ENCODE data around the gene NCAPG2. TPM values are rescaled to one million over a fixed set of nuclear protein-coding genes. Genes with fewer than 3 reads are reported as not detected.

Gene NCAPG2
- polyA plus RNA-seq, 1 of the 3 experiments (the other 2 are of a cell fraction): 25.0 TPM

GRCh38 chr7:158750702-158751101 lies 46.1 kb upstream of the NCAPG2 start:
- ChIA-PET POLR2A (interaction anchor here (0.5 kb wide), 1 partner anchor 181 kb away, joined by 3 read pairs; no protein-coding TSS in a partner anchor), CTCF (interaction anchor here (1.0 to 1.9 kb wide), 3 partner anchors 14 to 134 kb away, joined by 3 to 4 read pairs (median 3); no protein-coding TSS in a partner anchor)
- TF ChIP-seq RFX5 (IDR thresholded peaks at IDR 0.05; ENCODE audit: low read length) (no peak), MEF2A (IDR thresholded peaks at IDR 0.05; ENCODE audit: borderline replicate concordance, low read depth) (no peak), EP300 (IDR thresholded peaks at IDR 0.05; ENCODE audit: borderline replicate concordance in 1 of 2, low read depth in 1 of 2, low read length in 1 of 2) (no peak), FOXJ3 (CRISPR knock-in tag; IDR thresholded peaks at IDR 0.05) (no peak), RXRA (IDR thresholded peaks at IDR 0.05; ENCODE audit: borderline replicate concordance, low read depth) (no peak), YY1 (IDR thresholded peaks at IDR 0.05; ENCODE audit: low read depth) (no peak), ELF1 (IDR thresholded peaks at IDR 0.05) (no peak), CTCF (IDR thresholded peaks at IDR 0.05) (no peak), JUND (IDR thresholded peaks at IDR 0.05) (no peak)
- Histone ChIP-seq H4K20me1 (ENCODE audit: insufficient read depth) (no peaks in the 10 kb centered on the region), H3K4me1 (ENCODE audit: control insufficient read depth in 1 of 2, insufficient read depth in 2 of 2, low read depth in 1 of 2, low read length in 1 of 2) (no peaks in the 10 kb centered on the region), H3K9ac (no peak overlapping the region), H3K9me3 (no peaks in the 10 kb centered on the region), H3K4me2 (no peak overlapping the region), H3K36me3 (replicated peaks in 1 of 2; ENCODE audit: control insufficient read depth in 1 of 2, insufficient read depth in 2 of 2, low read length in 1 of 2) (peaks cover 31 to 81% of the 10 kb centered on the region in 2 experiments), H3K4me3 (ENCODE audit: low read depth in 2 of 2, low read length in 1 of 2) (no peak overlapping the region), H3K9me2 (no peaks in the 10 kb centered on the region), H3K79me2 (ENCODE audit: insufficient read depth) (no peaks in the 10 kb centered on the region), H3K27ac (ENCODE audit: low read depth in 2 of 2, low read length in 1 of 2) (no peak overlapping the region), H2AFZ (ENCODE audit: low read depth) (no peak overlapping the region), H3F3A (replicated peaks; ENCODE audit: insufficient read depth) (no peaks in the 10 kb centered on the region), H3K27me3 (ENCODE audit: insufficient read depth) (no peaks in the 10 kb centered on the region)
- DNase-seq: no peak
- WGBS (ENCODE audit: low lambda C conversion rate): 97% methylated on average over 3 of the region's 3 CpGs

DNA sequence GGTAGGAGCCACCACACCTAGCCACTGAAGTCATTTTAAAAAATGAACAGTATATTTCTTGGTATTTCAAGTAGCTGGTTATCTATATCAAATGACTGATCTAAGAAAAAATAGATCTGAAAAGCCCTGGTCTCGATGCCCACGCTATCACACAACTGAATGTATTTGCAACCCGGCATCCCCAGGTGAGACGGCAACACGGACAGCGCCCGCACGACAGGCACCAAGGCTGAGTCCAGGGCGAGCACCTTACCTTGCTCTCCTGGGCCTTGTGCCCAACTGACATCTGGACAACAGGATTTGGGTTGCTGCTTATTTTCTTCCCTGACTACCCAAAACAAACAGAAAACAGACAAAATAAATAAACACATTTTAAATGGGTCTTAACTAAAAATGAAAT lies 44.8 kb upstream of the NCAPG2 start:
- no peaks in the 10 kb centered on the region for H4K20me1 ChIP-seq (ENCODE audit: insufficient read depth)
- CTCF ChIA-PET: interaction anchor here (1.0 kb wide), 2 partner anchors 9 to 135 kb away, joined by 3 read pairs; no protein-coding TSS in a partner anchor

More for the DNA sequence above, 44.8 kb upstream of the NCAPG2 start:
- H3K27me3 ChIP-seq (ENCODE audit: insufficient read depth): no peaks in the 10 kb centered on the region
- WGBS (ENCODE audit: low lambda C conversion rate): 94% methylated on average over 9 of the region's 9 CpGs
- no peaks in the 10 kb centered on the region for H3K9me2 ChIP-seq
- H2AFZ ChIP-seq (ENCODE audit: low read depth): no peak overlapping the region
- H3K27ac ChIP-seq (ENCODE audit: low read depth in 2 of 2, low read length in 1 of 2): no peak overlapping the region
- POLR2A ChIA-PET: no interaction called here
- no peak overlapping the region for H3K9ac ChIP-seq
- H3K4me1 ChIP-seq (ENCODE audit: control insufficient read depth in 1 of 2, insufficient read depth in 2 of 2, low read depth in 1 of 2, low read length in 1 of 2): no peaks in the 10 kb centered on the region
- H3K79me2 ChIP-seq (ENCODE audit: insufficient read depth): no peaks in the 10 kb centered on the region
- no peak overlapping the region for H3K4me3 ChIP-seq (ENCODE audit: low read depth in 2 of 2, low read length in 1 of 2)
- H3K9me3 ChIP-seq: no peaks in the 10 kb centered on the region
- H3K36me3 ChIP-seq (replicated peaks in 1 of 2; ENCODE audit: control insufficient read depth in 1 of 2, insufficient read depth in 2 of 2, low read length in 1 of 2): peaks cover 35 to 86% of the 10 kb centered on the region in 2 experiments
- no peak for DNase-seq
- no peaks in the 10 kb centered on the region for H3F3A ChIP-seq (replicated peaks; ENCODE audit: insufficient read depth)
- TF ChIP-seq, protein P1, sequence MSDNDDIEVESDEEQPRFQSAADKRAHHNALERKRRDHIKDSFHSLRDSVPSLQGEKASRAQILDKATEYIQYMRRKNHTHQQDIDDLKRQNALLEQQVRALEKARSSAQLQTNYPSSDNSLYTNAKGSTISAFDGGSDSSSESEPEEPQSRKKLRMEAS (IDR thresholded peaks at IDR 0.05; ENCODE audit: low read depth): no peak
- TF ChIP-seq, protein P2, sequence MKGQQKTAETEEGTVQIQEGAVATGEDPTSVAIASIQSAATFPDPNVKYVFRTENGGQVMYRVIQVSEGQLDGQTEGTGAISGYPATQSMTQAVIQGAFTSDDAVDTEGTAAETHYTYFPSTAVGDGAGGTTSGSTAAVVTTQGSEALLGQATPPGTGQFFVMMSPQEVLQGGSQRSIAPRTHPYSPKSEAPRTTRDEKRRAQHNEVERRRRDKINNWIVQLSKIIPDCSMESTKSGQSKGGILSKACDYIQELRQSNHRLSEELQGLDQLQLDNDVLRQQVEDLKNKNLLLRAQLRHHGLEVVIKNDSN (IDR thresholded peaks at IDR 0.05; ENCODE audit: borderline replicate concordance, low read depth): no peak
- TF ChIP-seq GABPA (IDR thresholded peaks at IDR 0.05; ENCODE audit: low read depth) (no peak), SMC3 (IDR thresholded peaks at IDR 0.05; ENCODE audit: low read depth, low read length) (no peak)
- no peak overlapping the region for H3K4me2 ChIP-seq

All from SK-N-SH (cell line).